ENCODE measurements around the gene IGF1R. TPM values are rescaled to one million over a fixed set of nuclear protein-coding genes. Genes with fewer than 3 reads are reported as not detected.

IGF1R gene
- total RNA-seq, 1 donor from 2014 or later = 65.3 TPM

GRCh38 chr15:98865397-98866339 lies 217.3 kb downstream of the IGF1R start:
- DNase-seq = peak; percentile 80

GRCh38 chr15:98866511-98866910 lies 218.2 kb downstream of the IGF1R start:
- peak; percentile 79 for DNase-seq

DNA sequence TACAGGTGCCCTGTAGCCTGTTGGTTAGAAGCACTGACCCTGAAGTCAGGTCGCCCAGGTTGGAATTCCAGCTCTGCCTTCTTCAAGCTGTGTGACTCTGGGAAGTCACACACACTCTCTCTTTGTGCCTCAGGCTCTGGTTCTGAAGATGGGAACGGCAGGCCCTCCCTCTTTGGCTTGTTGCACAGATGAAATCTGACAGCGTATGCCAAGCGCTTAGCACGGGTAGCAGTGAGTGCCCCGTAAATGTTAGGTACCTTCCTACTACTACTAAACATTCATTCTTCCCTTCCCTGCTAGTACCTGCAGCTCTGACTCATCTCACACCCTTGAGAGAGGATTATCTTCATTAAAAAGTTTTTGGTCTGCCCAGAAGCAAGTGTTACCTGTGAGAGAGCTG lies 220.2 kb downstream of the IGF1R start:
- no peak for DNase-seq

- DNase-seq = no peak
Observed at GRCh38 chr15:98870788-98871187, 222.4 kb downstream of the IGF1R start.

DNA sequence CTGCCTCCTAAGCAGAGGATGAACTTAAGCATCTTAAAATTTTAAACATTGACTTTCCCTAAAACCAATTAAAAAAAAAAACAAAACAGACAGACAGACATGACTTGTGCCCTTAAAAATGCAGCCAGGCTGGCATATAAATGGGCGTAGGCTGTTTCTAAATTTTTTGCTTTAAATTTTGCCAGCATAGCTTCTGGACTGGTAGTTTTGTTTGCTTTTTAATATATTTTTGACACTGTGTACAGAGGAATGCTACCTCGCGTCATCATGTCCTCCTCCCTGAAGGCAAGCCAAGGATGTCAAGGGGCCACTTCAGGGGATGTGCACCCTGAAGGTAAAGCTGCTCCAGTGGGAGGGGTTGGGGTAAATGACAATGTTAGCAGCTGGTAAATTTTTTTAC lies 224.4 kb downstream of the IGF1R start:
- no peak for DNase-seq

- no peak for DNase-seq
Observed at GRCh38 chr15:98873441-98874218, 225.3 kb downstream of the IGF1R start.

GRCh38 chr15:98874370-98874769 lies 226.0 kb downstream of the IGF1R start:
- DNase-seq = no peak

DNA sequence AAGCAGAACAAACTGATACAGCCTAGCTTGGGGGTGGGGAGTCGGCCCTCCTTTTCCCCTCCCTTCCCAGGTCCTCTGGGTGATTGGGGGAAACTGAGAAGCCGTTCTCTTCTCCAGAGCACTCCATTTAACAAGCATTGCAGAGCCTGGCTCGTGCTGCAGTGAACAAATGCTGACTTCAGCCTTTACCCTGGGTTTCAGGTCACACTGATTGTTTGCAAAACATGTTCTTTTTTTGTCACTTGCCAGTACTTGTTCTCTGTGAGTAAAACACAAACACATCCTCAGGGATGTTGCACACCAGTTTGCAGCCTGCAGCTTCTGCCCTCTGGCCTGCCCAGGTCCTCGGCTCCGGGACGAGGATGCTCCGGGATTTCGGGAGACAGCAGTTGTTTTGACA lies 226.4 kb downstream of the IGF1R start:
- DNase-seq = no peak

DNA sequence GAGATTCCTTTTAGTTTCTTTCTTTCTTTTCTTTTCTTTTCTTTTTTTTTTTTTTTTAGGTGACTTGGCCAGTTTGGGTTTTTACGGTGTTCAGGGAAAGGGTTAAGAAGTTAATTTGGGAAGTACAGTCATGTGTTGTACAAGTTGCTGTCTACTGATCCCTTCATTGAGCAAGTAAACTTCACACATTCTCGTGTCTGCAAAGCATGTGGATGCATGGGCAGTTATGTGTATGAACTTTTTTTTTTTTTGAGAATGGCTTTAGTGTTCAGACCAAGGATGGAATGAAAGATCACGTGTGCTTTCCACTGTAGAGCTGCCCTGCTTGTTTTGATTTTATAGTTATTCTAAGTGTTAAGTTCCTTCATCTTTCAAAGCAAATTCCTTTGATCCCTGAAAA lies 227.0 kb downstream of the IGF1R start:
- DNase-seq = no peak

DNA sequence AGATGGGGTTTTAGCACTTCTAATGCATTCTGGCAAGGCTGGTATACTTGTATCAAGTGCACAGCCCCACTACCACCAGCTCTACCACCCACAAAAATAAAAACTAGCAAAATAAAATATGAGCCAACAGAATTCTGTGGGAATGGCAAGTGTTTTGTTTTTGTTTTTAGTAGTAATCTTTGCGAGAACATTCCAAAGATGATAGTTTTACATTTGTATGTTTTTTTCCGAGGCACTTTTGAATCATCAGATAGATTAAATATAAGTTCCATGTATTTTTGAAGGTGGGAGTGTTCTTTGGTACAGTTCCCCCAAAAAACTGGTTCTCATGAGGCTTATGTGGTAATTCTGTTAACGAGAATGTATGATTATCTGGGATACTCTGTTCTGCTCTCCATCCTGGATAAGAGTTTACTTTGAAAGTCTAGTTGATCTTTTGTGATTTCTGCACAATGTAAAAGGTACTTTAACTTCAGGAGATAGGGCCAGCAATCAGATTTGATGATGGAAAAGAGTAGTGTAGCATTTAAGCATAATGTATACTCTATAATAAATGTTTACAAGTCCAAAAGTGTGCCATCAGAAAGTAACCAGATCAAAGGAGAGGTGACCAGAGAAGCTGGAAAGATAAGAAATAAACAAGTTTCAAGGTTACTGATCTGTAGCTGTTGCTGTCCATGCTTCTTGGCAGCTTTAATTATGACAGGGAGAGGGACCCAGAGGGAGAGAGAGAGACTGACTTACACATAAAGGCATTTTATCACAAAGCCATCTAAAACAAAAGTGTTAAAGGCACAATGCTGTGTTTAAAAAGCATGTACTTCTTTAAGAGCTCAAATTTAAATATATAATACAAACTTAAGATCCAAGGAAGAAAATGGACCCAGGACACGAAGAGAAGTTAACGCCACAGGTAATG lies 228.4 kb downstream of the IGF1R start:
- no peak for DNase-seq

DNA sequence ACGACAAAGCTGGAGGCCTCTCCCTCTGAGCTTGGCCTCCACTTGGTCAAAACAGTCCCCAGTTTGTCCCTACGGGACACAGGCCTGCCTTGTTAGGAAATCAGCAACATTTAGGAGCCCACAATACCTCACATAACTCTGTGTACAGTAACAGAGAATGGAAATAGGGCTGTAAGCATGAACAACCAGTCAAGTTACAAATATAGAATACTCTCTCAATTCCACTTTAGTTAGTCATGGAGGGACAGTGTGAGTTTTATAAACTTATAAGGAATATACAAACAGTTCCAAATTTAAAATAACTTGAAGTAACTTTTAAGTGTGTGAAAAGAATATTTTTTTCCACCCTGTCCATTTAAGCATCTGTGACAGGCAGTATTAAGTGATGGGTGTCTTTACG lies 229.8 kb downstream of the IGF1R start:
- no peak for DNase-seq

GRCh38 chr15:98878862-98879261 lies 230.5 kb downstream of the IGF1R start:
- DNase-seq = no peak

GRCh38 chr15:98881526-98882520 lies 233.5 kb downstream of the IGF1R start:
- DNase-seq = peak; percentile 71

DNA sequence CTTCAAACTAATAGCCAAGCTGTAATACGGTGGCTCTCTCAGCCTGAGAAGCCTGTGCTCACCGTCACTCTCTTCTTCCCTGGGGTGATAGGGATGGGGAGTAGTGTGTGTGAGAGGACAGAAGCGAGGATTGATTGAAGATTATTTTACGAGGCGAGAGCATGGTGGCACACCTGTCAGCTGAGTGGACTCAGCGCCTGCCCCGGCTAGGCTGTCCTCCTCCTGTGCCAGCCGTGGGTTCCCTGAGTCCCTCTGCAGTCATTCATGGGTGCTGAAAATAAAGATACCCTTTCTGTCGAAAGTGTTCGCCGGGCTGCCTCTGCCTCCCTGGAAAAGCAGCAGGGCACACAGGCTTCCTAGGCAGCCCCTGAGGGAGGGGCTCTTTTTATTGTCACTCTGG lies 235.1 kb downstream of the IGF1R start:
- no peak for DNase-seq

DNA sequence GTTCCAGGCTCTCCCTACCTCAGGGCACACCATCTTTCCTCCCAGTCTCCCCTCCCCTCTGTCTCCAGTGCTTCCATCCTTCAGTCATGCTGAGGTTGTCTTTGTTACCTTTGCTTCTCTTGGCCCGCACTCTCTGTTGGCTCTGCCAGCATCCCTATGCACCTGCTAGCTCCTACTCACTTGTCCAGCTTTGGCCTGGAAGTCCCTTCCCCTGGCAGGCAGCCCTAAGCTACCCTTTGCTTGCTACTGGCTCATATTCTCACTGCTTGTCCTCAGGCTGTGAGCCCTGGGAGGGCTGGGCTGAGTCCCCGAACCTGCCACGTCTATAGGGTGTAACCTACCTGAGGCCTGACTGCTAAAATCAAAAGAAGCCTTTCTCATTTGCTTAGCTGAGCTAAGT lies 236.6 kb downstream of the IGF1R start:
- DNase-seq = no peak

DNA sequence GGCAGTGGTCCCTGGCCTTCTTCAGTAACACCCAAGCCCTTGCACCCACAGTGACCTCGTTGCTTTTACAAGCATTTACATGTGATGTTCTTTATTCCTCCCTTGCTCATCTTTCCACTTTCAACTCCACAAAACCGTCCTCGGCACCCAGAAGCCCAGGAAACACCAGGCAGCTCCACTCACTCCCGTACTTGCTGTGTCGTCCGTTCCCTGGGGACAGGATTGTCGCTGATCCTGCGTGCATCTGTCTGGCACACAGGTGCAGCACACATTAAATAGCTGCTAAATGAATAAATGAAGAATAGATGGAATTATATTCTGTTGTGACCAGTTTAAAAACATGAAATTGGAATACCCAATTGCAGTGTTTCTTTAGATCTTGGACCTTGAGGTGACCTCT lies 239.6 kb downstream of the IGF1R start:
- DNase-seq = no peak

- DNase-seq = peak; percentile 78
Observed at GRCh38 chr15:98888820-98889479, 240.6 kb downstream of the IGF1R start.

GRCh38 chr15:98889930-98890695 lies 241.8 kb downstream of the IGF1R start:
- DNase-seq = peak; percentile 66

GRCh38 chr15:98891301-98891700 lies 243.0 kb downstream of the IGF1R start:
- DNase-seq = no peak

DNA sequence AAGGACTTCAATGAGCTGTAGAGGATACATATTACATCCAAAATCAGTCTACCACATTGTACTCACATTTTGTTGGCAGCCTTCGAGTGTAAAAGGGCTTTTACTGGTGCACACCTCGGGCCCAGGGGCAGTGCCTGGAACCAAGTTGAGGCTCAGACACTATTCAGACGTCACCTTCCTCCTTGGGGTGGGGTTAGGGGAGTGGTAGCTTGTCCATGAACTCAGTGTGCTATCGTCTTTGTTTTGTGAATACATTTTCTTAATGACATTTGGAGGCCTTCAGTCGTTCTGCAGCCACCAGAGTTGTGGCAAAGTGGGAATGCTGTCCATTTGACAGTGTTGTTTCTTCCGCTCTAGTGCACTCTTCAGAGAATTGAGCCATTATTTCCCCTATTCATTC lies 245.1 kb downstream of the IGF1R start:
- DNase-seq = no peak
